H1 (cell line): ENCODE results near the gene INO80. TPM values are rescaled to one million over a fixed set of nuclear protein-coding genes. Genes with fewer than 3 reads are reported as not detected.
"Not testable (repeated sequence)": the region's sequence is repeated elsewhere in the genome, so short reads cannot be mapped to it uniquely, and the experiment has no call there.

Experiments
- CTCF ChIA-PET: fragments of 300-600 bp; sonication (Branson Sonifier 250); formaldehyde crosslinking; loops from one replicate; lab custom pipeline; 2021; ENCODE audit not compliant: partially characterized antibody; lab: Charles Lee
- POLR2A ChIA-PET: fragments of 300-600 bp; sonication (Branson Sonifier 250); formaldehyde crosslinking; loops from one replicate; lab custom pipeline; 2021; ENCODE audit warnings: inconsistent platforms; ENCODE audit not compliant: partially characterized antibody; lab: Charles Lee
- DNase-seq, 2 experiments: peaks; one replicate each; pipeline versions ENCODE4 v3.0.0 to v3.0.0-alpha.2; 2010 to 2022; ENCODE audit warnings: low spot score in 2 of 2, low read depth in 1 of 2, mixed read lengths in 1 of 2
- FAIRE-seq: peaks from 2 replicates; lab custom pipeline; 2011; peaks lifted over from hg19 to GRCh38; lab: Jason Lieb, UNC
- H2AFZ ChIP-seq: 2 replicates; pipeline ENCODE4 v1.8.1; 2012; ENCODE audit warnings: low read length, inconsistent platforms
- H2AK5ac ChIP-seq: 2 replicates; pipeline ENCODE4 v1.6.1; 2013; ENCODE audit warnings: low read depth, low read length
- H2BK120ac ChIP-seq: replicated peaks from 2 replicates; pipeline ENCODE3; 2013; ENCODE audit warnings: low read depth, low read length, inconsistent platforms
- H2BK12ac ChIP-seq: 2 replicates; pipeline ENCODE4 v1.6.1; 2013; ENCODE audit warnings: low read depth, low read length
- H2BK15ac ChIP-seq: 2 replicates; pipeline ENCODE4 v1.6.1; 2013; ENCODE audit warnings: low read length
- H2BK20ac ChIP-seq: 2 replicates; pipeline ENCODE4 v1.6.1; 2013; ENCODE audit warnings: low read length
- H2BK5ac ChIP-seq: 2 replicates; pipeline ENCODE4 v1.6.1; 2013; ENCODE audit warnings: low read depth, low read length
- H3K14ac ChIP-seq: 2 replicates; pipeline ENCODE4 v1.6.1; 2013; ENCODE audit warnings: inconsistent platforms; ENCODE audit not compliant: insufficient read length
- H3K18ac ChIP-seq: 2 replicates; pipeline ENCODE4 v1.6.1; 2013; ENCODE audit warnings: low read length; ENCODE audit errors: extremely low read depth
- H3K23ac ChIP-seq: 2 replicates; pipeline ENCODE4 v1.6.1; 2013; ENCODE audit warnings: inconsistent platforms; ENCODE audit not compliant: insufficient read length
- H3K23me2 ChIP-seq: 2 replicates; pipeline ENCODE4 v1.6.1; 2013; ENCODE audit warnings: low read depth, low read length
- H3K27ac ChIP-seq: 2 replicates; pipeline ENCODE4 v1.6.1; 2011; ENCODE audit warnings: low read depth, low read length, inconsistent platforms
- H3K27me3 ChIP-seq, 4 experiments: replicated peaks in 1 of 4; 1 replicate in 1 of 4; 2 replicates in 3 of 4; pipeline versions ENCODE4 v1.6.1 to v1.8.1; 2011 to 2013; ENCODE audit warnings: low read length in 3 of 4, mild to moderate bottlenecking in 3 of 4, inconsistent platforms in 2 of 4, mixed read lengths in 2 of 4, moderate library complexity in 1 of 4; ENCODE audit not compliant: control insufficient read depth in 3 of 4, insufficient read depth in 3 of 4; ENCODE audit errors: extremely low read depth in 1 of 4
- H3K36me3 ChIP-seq, 4 experiments: 2 replicates each; pipeline versions ENCODE4 v1.6.1 to v1.8.1; 2011 to 2013; ENCODE audit warnings: mild to moderate bottlenecking in 4 of 4, low read length in 3 of 4, moderate library complexity in 2 of 4, control low read depth in 1 of 4, inconsistent platforms in 1 of 4; ENCODE audit not compliant: insufficient read depth in 4 of 4, control insufficient read depth in 2 of 4
- H3K4ac ChIP-seq: replicated peaks from 2 replicates; pipeline ENCODE3; 2013; ENCODE audit warnings: low read length, low read depth, mixed read lengths, inconsistent platforms; ENCODE audit not compliant: insufficient read length
- H3K4me1 ChIP-seq, 4 experiments: replicated peaks in 1 of 4; 1 replicate in 1 of 4; 2 replicates in 3 of 4; pipeline versions ENCODE4 v1.6.1 to v1.8.1; 2011 to 2013; ENCODE audit warnings: low read length in 3 of 4, inconsistent platforms in 2 of 4, mixed read lengths in 1 of 4; ENCODE audit not compliant: insufficient read depth in 4 of 4, control insufficient read depth in 3 of 4
- H3K4me2 ChIP-seq, 2 experiments: 2 replicates each; pipeline versions ENCODE4 v1.6.1 to v1.8.1; 2011 to 2013; ENCODE audit warnings: low read depth in 2 of 2, low read length in 2 of 2, control low read depth in 1 of 2, inconsistent platforms in 1 of 2, mild to moderate bottlenecking in 1 of 2; ENCODE audit not compliant: insufficient read depth in 1 of 2
- H3K4me3 ChIP-seq, 4 experiments: fragments of 200-600, 300-600 bp in 1 of 4; sonication (generic), shearing (Covaris generic), sonication (Bioruptor Twin) in 1 of 4; 2 replicates each; pipeline versions ENCODE4 v1.5.1 to v1.8.1; 2011 to 2016; ENCODE audit warnings: low read length in 4 of 4, low read depth in 3 of 4, control low read depth in 2 of 4, inconsistent platforms in 2 of 4, mild to moderate bottlenecking in 2 of 4, mixed read lengths in 1 of 4, moderate library complexity in 1 of 4; ENCODE audit not compliant: insufficient read depth in 2 of 4; ENCODE audit errors: extremely low read depth in 1 of 4
- H3K56ac ChIP-seq: replicated peaks from 2 replicates; pipeline ENCODE3; 2013; ENCODE audit warnings: low read depth, mild to moderate bottlenecking, mixed read lengths, low read length, inconsistent platforms; ENCODE audit not compliant: insufficient read length
- H3K79me1 ChIP-seq: 2 replicates; pipeline ENCODE4 v1.6.1; 2013; ENCODE audit warnings: low read depth, low read length, control low read depth
- H3K79me2 ChIP-seq, 2 experiments: 2 replicates each; pipeline versions ENCODE4 v1.6.1 to v1.8.1; 2012 to 2013; ENCODE audit warnings: low read length in 2 of 2, mild to moderate bottlenecking in 2 of 2, inconsistent platforms in 1 of 2; ENCODE audit not compliant: insufficient read depth in 2 of 2, control insufficient read depth in 1 of 2
- H3K9ac ChIP-seq, 4 experiments: replicated peaks in 1 of 4; 1 replicate in 1 of 4; 2 replicates in 3 of 4; pipeline versions ENCODE4 v1.6.1 to v1.8.1; 2011 to 2013; ENCODE audit warnings: low read depth in 3 of 4, low read length in 3 of 4, control low read depth in 2 of 4, mild to moderate bottlenecking in 2 of 4, moderate library complexity in 2 of 4, inconsistent platforms in 1 of 4; ENCODE audit errors: extremely low read depth in 1 of 4
- H3K9me3 ChIP-seq, 2 experiments: 2 replicates each; pipeline versions ENCODE4 v1.6.1 to v1.8.1; 2012 to 2013; ENCODE audit warnings: mild to moderate bottlenecking in 2 of 2, moderate library complexity in 2 of 2, control low read depth in 1 of 2, inconsistent platforms in 1 of 2, low read depth in 1 of 2, low read length in 1 of 2, mixed read lengths in 1 of 2; ENCODE audit not compliant: insufficient read depth in 2 of 2
- H4K20me1 ChIP-seq, 2 experiments: replicated peaks in 1 of 2; 2 replicates each; pipeline versions ENCODE3 to v1.8.1; 2011 to 2013; ENCODE audit warnings: inconsistent platforms in 2 of 2, low read length in 2 of 2, mild to moderate bottlenecking in 1 of 2; ENCODE audit not compliant: insufficient read depth in 2 of 2, control insufficient read depth in 1 of 2
- H4K5ac ChIP-seq: 2 replicates; pipeline ENCODE4 v1.6.1; 2013; ENCODE audit warnings: low read length, low read depth, mixed read lengths, inconsistent platforms; ENCODE audit not compliant: insufficient read length
- H4K8ac ChIP-seq: 2 replicates; pipeline ENCODE4 v1.8.0; 2013; ENCODE audit warnings: mild to moderate bottlenecking, moderate library complexity, low read length, inconsistent platforms; ENCODE audit not compliant: insufficient read depth; ENCODE audit errors: extremely low read depth
- H4K91ac ChIP-seq: replicated peaks from 2 replicates; pipeline ENCODE3; 2013; ENCODE audit warnings: low read length, mixed read lengths, inconsistent platforms; ENCODE audit not compliant: insufficient read length
- EP300 ChIP-seq, 2 experiments: IDR thresholded peaks; 1 replicate in 1 of 2; 2 replicates in 1 of 2; pipeline ENCODE4 v1.6.1; 2011 to 2012; ENCODE audit warnings: low read depth in 2 of 2, low read length in 2 of 2, mild to moderate bottlenecking in 2 of 2, borderline replicate concordance in 1 of 2, inconsistent platforms in 1 of 2, moderate library complexity in 1 of 2
- SP2 ChIP-seq: IDR thresholded peaks from 2 replicates; pipeline ENCODE4 v1.6.1; 2012; ENCODE audit warnings: mild to moderate bottlenecking, low read length, inconsistent platforms
- WGBS, 2 experiments: shearing (Covaris generic) in 1 of 2; methylation state at CpG; one replicate each; pipeline versions ENCODE4 v1.1.6 to v1.1.7; 2013 to 2015; ENCODE audit warnings: low lambda C conversion rate in 2 of 2, mixed read lengths in 2 of 2, inconsistent platforms in 1 of 2, low coverage in 1 of 2, missing lambda C conversion rate in 1 of 2; ENCODE audit not compliant: insufficient replicate concordance in 2 of 2, insufficient coverage in 1 of 2, insufficient read length in 1 of 2; ENCODE audit errors: extremely low coverage in 1 of 2, missing lambda C conversion rate in 1 of 2; 5-methylcytosine and 5-hydroxymethylcytosine counted together
- polyA plus RNA-seq, 7 experiments: library from polyadenylated mRNA; depleted of rRNA in 3 of 7; stranded (reverse) in 5 of 7; unstranded in 2 of 7; fragments of >200 nt in 5 of 7; fragments of 200-250 nt in 2 of 7; gene quantifications; 1 replicate in 5 of 7; 2 replicates in 1 of 7; 4 replicates in 1 of 7; pipeline versions ENCODE4 v1.2.1 to v1.2.3, GENCODE V29; 2011 to 2013; ENCODE audit warnings: missing spikeins in 2 of 7, mixed read lengths in 2 of 7
- total RNA-seq: library from RNA; stranded (reverse); fragmentation: NEBNext Ultra II Directional; extraction: Animal tissue kit (Norgen Biotek cat#: 25700); gene quantifications from 2 replicates; pipeline ENCODE4 v1.2.1, GENCODE V29; 2021

The INO80 gene
- total and polyA plus RNA-seq, 2 of the 8 experiments (the other 6 are each of a cell fraction or from before 2014, with no cell fraction given), result 4.3 to 24.5 TPM

GRCh38 chr15:41133454-41133853 is 17.4 kb upstream of the INO80 start (continued):
- no peak for TF ChIP-seq SP2
- TF ChIP-seq EP300 (IDR thresholded peaks at IDR 0.05; ENCODE audit: borderline replicate concordance in 1 of 2, low read depth in 2 of 2, low read length in 2 of 2), result no peak

- DNase-seq, POLR2A ChIA-PET, H3K4me2 ChIP-seq, H3K4ac ChIP-seq, H3K4me1 ChIP-seq, H3K36me3 ChIP-seq, H2AFZ ChIP-seq, H3K23me2 ChIP-seq, H4K8ac ChIP-seq, H3K23ac ChIP-seq, H3K27ac ChIP-seq, H3K18ac ChIP-seq, H3K27me3 ChIP-seq, H3K14ac ChIP-seq, H2BK20ac ChIP-seq, H2AK5ac ChIP-seq, H3K9me3 ChIP-seq, H3K4me3 ChIP-seq, H2BK12ac ChIP-seq, H3K56ac ChIP-seq, H2BK5ac ChIP-seq, H2BK15ac ChIP-seq, CTCF ChIA-PET, FAIRE-seq, H3K9ac ChIP-seq, H3K79me2 ChIP-seq, H3K79me1 ChIP-seq, H4K91ac ChIP-seq, H4K20me1 ChIP-seq, H4K5ac ChIP-seq, H2BK120ac ChIP-seq: not testable (repeated sequence)
- 87% methylated on average over 2 of the region's 2 CpGs; no CpG with 5 or more reads in 1 of the 2 experiments for WGBS, 2 experiments
Measured at GRCh38 chr15:41132094-41132493, 16.0 kb upstream of the INO80 start.
